ENCODE results near the gene PPP1R1A. TPM values are rescaled to one million over a fixed set of nuclear protein-coding genes. Genes with fewer than 3 reads are reported as not detected.
A peak's percentile ranks its signal among the peaks of the same experiment; 100 is the strongest.

PPP1R1A gene
- total and polyA plus RNA-seq, 4 donors, result 4.7 to 15.8 (median 11.3) TPM

DNA sequence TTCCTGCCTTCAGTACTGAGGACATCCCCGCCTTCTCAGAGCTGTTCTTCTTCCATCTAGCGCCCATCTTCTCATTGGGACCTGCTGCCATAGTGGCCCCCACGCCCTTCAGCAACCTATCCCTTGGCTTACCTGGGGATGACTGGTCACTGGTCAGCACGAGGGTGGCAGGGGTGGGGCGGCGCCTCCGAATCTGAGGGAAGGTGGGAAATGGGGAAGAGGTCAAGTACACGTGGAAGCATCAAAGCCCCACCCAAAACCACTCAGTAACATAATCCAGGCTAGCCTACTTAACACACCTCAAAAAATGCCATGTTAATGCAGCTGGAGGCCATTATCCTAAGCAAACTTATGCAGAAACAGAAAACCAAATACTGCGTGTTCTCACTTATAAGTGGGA lies 4.3 kb downstream of the PPP1R1A start:
- H3K4me3 ChIP-seq (ENCODE audit: low read length in 2 of 2), result no peak overlapping the region
- no peaks in the 10 kb centered on the region for H3K9me3 ChIP-seq (ENCODE audit: control insufficient read depth, low read length)
- ATAC-seq (ENCODE audit: low FRiP score) (no peak), DNase-seq (no peak)
- WGBS, 2 donors, result 82 to 87% methylated on average over 9 of the region's 9 CpGs
- H3K27me3 ChIP-seq (ENCODE audit: control insufficient read depth in 1 of 2, insufficient read depth in 2 of 2, low read length in 1 of 2), result no peaks in the 10 kb centered on the region
- H3K36me3 ChIP-seq (ENCODE audit: control insufficient read depth in 1 of 2, insufficient read depth in 2 of 2, low read length in 1 of 2), result no peaks in the 10 kb centered on the region
- H3K4me1 ChIP-seq (ENCODE audit: control insufficient read depth in 1 of 2, insufficient read depth in 2 of 2, low read length in 2 of 2), result no peaks in the 10 kb centered on the region
- intact Hi-C loops (cut with DNase I), result no loop called here
- H3K27ac ChIP-seq (ENCODE audit: low read depth in 1 of 2, low read length in 2 of 2), result no peak overlapping the region

DNA sequence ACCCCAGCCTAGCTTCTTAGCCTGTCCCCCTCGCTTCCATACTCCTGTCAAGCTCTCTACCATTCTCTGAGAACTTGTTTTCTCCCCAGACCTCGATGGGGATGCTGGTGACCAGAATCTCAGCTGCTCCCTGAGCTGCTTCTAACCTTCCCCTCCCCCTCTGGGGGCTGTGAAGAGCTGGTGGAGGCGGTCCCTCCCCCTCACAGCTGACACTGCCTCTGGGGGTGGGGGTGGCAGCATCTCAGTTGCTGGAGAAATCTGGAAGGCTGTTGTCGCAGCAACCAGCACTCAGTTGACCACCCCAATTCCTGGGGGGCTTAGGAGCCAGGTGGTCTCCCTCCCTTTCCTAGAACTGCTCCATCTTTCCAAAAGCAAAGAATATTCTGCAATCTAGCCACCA lies 4.7 kb downstream of the PPP1R1A start:
- intact Hi-C loops (cut with DNase I), result no loop called here
- Histone ChIP-seq H3K9me3 (ENCODE audit: control insufficient read depth, low read length) (no peaks in the 10 kb centered on the region), H3K27me3 (ENCODE audit: control insufficient read depth in 1 of 2, insufficient read depth in 2 of 2, low read length in 1 of 2) (no peaks in the 10 kb centered on the region), H3K4me3 (ENCODE audit: low read length in 2 of 2) (no peak overlapping the region), H3K27ac (ENCODE audit: low read depth in 1 of 2, low read length in 2 of 2) (no peak overlapping the region), H3K4me1 (ENCODE audit: control insufficient read depth in 1 of 2, insufficient read depth in 2 of 2, low read length in 2 of 2) (no peaks in the 10 kb centered on the region), H3K36me3 (ENCODE audit: control insufficient read depth in 1 of 2, insufficient read depth in 2 of 2, low read length in 1 of 2) (no peaks in the 10 kb centered on the region)
- 67 to 74% methylated on average over 4 of the region's 4 CpGs for WGBS, 2 donors
- ATAC-seq (ENCODE audit: low FRiP score) (no peak), DNase-seq (no peak)

DNA sequence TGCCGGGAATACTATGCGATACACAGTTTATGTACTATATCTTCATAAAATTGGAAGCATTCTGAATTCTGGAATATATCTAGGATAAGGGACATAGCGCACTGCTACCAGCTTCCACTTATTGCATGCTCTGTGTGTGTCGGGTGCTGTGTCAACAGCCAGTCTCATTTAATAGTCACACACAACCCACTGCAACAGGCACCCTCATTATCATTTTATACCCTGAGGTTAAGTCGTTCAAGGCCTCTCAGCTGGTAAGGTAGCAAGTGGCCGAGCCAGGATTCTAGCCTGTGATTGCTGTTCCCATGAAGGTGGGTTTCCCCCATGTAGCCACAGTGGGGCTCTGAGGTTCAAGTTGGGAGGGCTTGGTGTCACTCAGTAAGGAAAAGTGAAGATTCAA lies 7.0 kb downstream of the PPP1R1A start:
- Histone ChIP-seq H3K4me3 (ENCODE audit: low read length in 2 of 2) (no peak overlapping the region), H3K36me3 (ENCODE audit: control insufficient read depth in 1 of 2, insufficient read depth in 2 of 2, low read length in 1 of 2) (no peaks in the 10 kb centered on the region), H3K27ac (ENCODE audit: low read depth in 1 of 2, low read length in 2 of 2) (no peak overlapping the region), H3K4me1 (ENCODE audit: control insufficient read depth in 1 of 2, insufficient read depth in 2 of 2, low read length in 2 of 2) (no peaks in the 10 kb centered on the region), H3K9me3 (ENCODE audit: control insufficient read depth, low read length) (no peaks in the 10 kb centered on the region), H3K27me3 (ENCODE audit: control insufficient read depth in 1 of 2, insufficient read depth in 2 of 2, low read length in 1 of 2) (no peaks in the 10 kb centered on the region)
- DNase-seq, result no peak
- WGBS, 2 donors, result 79 to 80% methylated on average over 6 of the region's 6 CpGs
- ATAC-seq (ENCODE audit: low FRiP score), result no peak
- intact Hi-C loops (cut with DNase I), result no loop called here

DNA sequence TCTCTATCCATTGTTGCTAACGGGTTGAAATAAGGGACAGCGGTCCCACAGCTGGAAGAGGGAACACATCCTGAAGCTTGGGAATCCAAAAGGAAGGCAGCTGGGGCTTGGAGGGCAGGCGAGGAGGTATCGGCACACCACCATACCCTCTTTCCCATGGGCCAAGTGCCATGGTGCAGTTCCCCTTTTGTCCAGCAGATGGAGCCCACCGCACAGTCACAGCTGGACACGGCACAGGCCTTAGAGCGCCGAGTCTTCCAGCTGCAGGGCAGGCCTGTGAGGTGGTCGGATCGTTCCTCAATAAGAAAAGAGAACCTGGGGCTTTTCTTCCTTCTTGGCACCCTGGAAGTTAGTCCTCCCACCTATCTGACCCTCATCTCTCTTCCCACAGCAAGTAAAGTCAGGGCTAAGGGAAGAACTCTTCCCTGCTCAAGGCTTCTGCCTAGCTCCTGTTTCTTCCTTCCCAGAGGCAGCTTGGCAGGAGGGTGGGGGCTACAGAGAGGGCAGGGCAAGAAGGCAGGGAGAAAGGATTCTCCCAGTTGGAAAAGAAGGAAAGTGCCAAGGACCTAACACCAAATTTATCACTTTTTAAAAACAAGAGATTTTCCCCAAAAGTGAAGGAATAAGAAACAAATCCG lies 8.6 kb downstream of the PPP1R1A start:
- Histone ChIP-seq H3K27ac (ENCODE audit: low read depth in 1 of 2, low read length in 2 of 2) (no peak overlapping the region), H3K4me1 (ENCODE audit: control insufficient read depth in 1 of 2, insufficient read depth in 2 of 2, low read length in 2 of 2) (no peaks in the 10 kb centered on the region), H3K27me3 (ENCODE audit: control insufficient read depth in 1 of 2, insufficient read depth in 2 of 2, low read length in 1 of 2) (no peaks in the 10 kb centered on the region), H3K4me3 (ENCODE audit: low read length in 2 of 2) (no peak overlapping the region), H3K9me3 (ENCODE audit: control insufficient read depth, low read length) (no peaks in the 10 kb centered on the region), H3K36me3 (ENCODE audit: control insufficient read depth in 1 of 2, insufficient read depth in 2 of 2, low read length in 1 of 2) (peaks cover 0 to 5% of the 10 kb centered on the region in 2 donors)
- intact Hi-C loops (cut with DNase I), result no loop called here
- DNase-seq (peak; percentile 89 to 95), ATAC-seq (ENCODE audit: low FRiP score) (peak; percentile 95)
- 10% methylated on average over 11 of the region's 11 CpGs for WGBS, 2 donors

DNA sequence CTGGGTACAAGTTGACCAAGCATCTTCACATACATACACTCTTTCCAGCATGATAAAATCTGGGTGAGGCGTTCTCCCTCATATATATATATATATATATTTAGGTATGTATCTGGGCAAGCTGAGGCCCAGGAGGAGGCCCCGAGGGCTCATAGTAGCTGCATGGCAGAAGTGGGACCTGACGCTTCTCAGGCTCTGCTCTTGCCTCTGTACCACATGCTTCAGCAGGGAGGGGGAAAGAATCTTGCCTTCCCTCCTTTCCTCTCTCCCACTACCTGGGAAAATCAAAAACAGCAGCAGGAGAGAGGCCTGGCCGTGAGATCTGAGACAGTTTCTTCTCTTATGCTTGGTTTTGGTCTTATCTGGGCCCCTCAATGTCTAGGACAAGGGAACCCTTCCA lies 9.2 kb downstream of the PPP1R1A start:
- no peak for ATAC-seq (ENCODE audit: low FRiP score)
- Histone ChIP-seq H3K9me3 (ENCODE audit: control insufficient read depth, low read length) (no peaks in the 10 kb centered on the region), H3K4me3 (ENCODE audit: low read length in 2 of 2) (no peak overlapping the region), H3K27ac (ENCODE audit: low read depth in 1 of 2, low read length in 2 of 2) (no peak overlapping the region), H3K36me3 (ENCODE audit: control insufficient read depth in 1 of 2, insufficient read depth in 2 of 2, low read length in 1 of 2) (peaks cover 0 to 5% of the 10 kb centered on the region in 2 donors), H3K4me1 (ENCODE audit: control insufficient read depth in 1 of 2, insufficient read depth in 2 of 2, low read length in 2 of 2) (no peaks in the 10 kb centered on the region), H3K27me3 (ENCODE audit: control insufficient read depth in 1 of 2, insufficient read depth in 2 of 2, low read length in 1 of 2) (no peaks in the 10 kb centered on the region)
- intact Hi-C loops (cut with DNase I), result no loop called here
- WGBS, 2 donors, result 48 to 52% methylated on average over 4 of the region's 4 CpGs
- DNase-seq, result no peak

DNA sequence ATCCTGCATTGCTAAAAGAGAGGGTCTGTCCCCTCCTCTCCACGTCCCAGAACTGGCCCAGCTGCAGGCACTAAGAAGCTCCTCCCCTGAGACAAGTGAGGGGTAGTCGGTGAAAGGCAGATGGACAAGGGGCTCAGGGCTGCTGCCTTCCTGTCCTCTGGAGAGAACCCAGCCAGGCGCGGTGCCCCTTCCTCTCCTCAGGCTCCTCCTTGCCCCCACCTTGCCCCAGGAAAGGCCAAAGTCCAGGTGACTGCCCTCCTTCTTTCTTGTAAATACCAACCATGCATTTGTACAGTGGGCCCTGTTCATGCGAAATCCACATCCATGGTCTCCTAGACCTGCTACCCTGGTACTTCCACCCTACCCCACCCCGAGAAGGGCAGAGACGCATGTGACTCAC lies 9.7 kb downstream of the PPP1R1A start:
- ATAC-seq (ENCODE audit: low FRiP score) (no peak), DNase-seq (no peak)
- no peaks in the 10 kb centered on the region for H3K4me1 ChIP-seq (ENCODE audit: control insufficient read depth in 1 of 2, insufficient read depth in 2 of 2, low read length in 2 of 2)
- peaks cover 0 to 5% of the 10 kb centered on the region in 2 donors for H3K36me3 ChIP-seq (ENCODE audit: control insufficient read depth in 1 of 2, insufficient read depth in 2 of 2, low read length in 1 of 2)
- intact Hi-C loops (cut with DNase I), result no loop called here
- H3K27ac ChIP-seq (ENCODE audit: low read depth in 1 of 2, low read length in 2 of 2), result no peak overlapping the region
- H3K27me3 ChIP-seq (ENCODE audit: control insufficient read depth in 1 of 2, insufficient read depth in 2 of 2, low read length in 1 of 2), result no peaks in the 10 kb centered on the region
- 77 to 83% methylated on average over 7 of the region's 7 CpGs for WGBS, 2 donors
- no peaks in the 10 kb centered on the region for H3K9me3 ChIP-seq (ENCODE audit: control insufficient read depth, low read length)
- no peak overlapping the region for H3K4me3 ChIP-seq (ENCODE audit: low read length in 2 of 2)

DNA sequence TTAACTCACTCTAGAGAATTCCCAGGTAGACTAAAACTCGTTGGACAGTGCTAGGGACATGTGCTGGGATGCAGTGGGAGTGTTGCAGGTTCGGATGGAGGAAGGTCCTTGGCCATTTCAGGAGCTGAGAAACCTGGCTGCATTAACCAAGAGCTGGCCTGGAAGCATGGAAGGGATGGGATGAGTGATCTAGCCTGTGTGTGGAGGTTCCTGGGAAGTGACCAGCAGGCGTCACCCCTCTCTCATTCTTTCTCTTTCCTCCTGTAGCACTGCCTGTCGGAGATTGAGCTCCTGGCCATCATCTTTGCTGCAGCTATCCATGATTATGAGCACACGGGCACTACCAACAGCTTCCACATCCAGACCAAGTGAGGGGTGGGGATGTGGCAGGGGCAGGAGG lies 15.6 kb downstream of the PPP1R1A start:
- H3K36me3 ChIP-seq (ENCODE audit: control insufficient read depth in 1 of 2, insufficient read depth in 2 of 2, low read length in 1 of 2), result peaks cover 0 to 6% of the 10 kb centered on the region in 2 donors
- no peak for DNase-seq
- H3K27ac ChIP-seq (ENCODE audit: low read depth in 1 of 2, low read length in 2 of 2), result no peak overlapping the region
- H3K27me3 ChIP-seq (ENCODE audit: control insufficient read depth in 1 of 2, insufficient read depth in 2 of 2, low read length in 1 of 2), result no peaks in the 10 kb centered on the region
- no peak overlapping the region for H3K4me3 ChIP-seq (ENCODE audit: low read length in 2 of 2)
- no peaks in the 10 kb centered on the region for H3K9me3 ChIP-seq (ENCODE audit: control insufficient read depth, low read length)
- ATAC-seq (ENCODE audit: low FRiP score), result no peak
- intact Hi-C loops (cut with DNase I), result no loop called here
- no peaks in the 10 kb centered on the region for H3K4me1 ChIP-seq (ENCODE audit: control insufficient read depth in 1 of 2, insufficient read depth in 2 of 2, low read length in 2 of 2)
- WGBS, 2 donors, result 66 to 72% methylated on average over 5 of the region's 5 CpGs

DNA sequence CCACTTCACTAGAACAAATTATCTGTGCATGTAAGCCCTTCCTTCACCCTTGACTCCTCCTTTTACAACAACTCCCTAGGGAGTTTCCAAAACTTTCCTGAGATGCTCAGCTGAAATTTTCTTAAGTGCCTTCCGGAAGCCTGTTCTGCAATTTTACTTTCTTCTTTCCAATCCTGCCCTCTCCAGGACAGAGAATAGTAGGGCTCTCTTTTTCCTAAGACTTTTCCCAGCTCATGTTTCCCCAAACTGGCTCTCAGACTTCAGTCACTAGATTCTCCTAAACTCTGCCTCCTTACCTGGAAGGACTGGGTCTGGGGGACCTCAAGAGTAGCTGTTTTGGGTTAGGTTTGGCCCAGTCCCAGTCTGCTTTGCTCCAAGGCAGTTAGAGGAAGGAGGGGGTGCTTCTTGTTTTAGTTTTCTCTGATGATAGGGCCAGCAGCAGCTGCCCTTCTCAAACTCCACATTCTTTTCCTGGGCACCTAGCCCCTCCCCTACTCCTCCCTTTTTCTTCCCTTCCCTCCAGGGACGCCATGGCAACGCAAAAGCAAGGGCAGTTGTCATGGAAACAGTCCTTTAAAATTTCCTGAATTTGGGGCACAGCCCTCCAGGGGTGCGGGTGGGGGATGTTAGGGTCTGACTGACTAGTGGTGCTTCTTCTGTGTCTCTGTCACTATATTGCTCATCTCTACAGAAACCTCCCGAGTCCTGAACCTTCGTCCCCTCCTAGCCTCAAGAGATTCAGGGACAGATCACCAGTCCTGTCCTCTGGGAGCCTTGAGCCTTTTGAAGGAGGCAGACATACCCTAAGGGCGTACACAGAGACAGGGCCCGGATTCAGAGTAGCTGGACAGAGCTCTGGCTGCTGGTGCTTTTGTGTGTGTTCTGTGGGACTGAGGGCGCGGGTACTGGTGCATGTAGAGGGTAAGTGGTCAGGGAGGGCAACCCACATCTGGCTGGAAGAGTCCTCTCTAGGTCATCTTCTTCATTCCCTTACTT lies 17.0 kb downstream of the PPP1R1A start:
- H3K27ac ChIP-seq (ENCODE audit: low read depth in 1 of 2, low read length in 2 of 2), result no peak overlapping the region
- H3K36me3 ChIP-seq (ENCODE audit: control insufficient read depth in 1 of 2, insufficient read depth in 2 of 2, low read length in 1 of 2), result peaks cover 0 to 6% of the 10 kb centered on the region in 2 donors
- H3K4me1 ChIP-seq (ENCODE audit: control insufficient read depth in 1 of 2, insufficient read depth in 2 of 2, low read length in 2 of 2), result no peaks in the 10 kb centered on the region
- no peaks in the 10 kb centered on the region for H3K27me3 ChIP-seq (ENCODE audit: control insufficient read depth in 1 of 2, insufficient read depth in 2 of 2, low read length in 1 of 2)
- ATAC-seq (ENCODE audit: low FRiP score) (no peak), DNase-seq (no peak)
- no peaks in the 10 kb centered on the region for H3K9me3 ChIP-seq (ENCODE audit: control insufficient read depth, low read length)
- intact Hi-C loops (cut with DNase I), result no loop called here
- 78 to 80% methylated on average over 10 of the region's 10 CpGs for whole genome bisulfite sequencing, 2 donors
- H3K4me3 ChIP-seq (ENCODE audit: low read length in 2 of 2), result no peak overlapping the region

Data from aorta (tissue), 5 donors.